ENCODE data around the gene FAM170B. TPM values are rescaled to one million over a fixed set of nuclear protein-coding genes. Genes with fewer than 3 reads are reported as not detected.
A peak's percentile ranks its signal among the peaks of the same experiment; 100 is the strongest.

Gene FAM170B
- total RNA-seq, 1 donor from 2014 or later = not detected

DNA sequence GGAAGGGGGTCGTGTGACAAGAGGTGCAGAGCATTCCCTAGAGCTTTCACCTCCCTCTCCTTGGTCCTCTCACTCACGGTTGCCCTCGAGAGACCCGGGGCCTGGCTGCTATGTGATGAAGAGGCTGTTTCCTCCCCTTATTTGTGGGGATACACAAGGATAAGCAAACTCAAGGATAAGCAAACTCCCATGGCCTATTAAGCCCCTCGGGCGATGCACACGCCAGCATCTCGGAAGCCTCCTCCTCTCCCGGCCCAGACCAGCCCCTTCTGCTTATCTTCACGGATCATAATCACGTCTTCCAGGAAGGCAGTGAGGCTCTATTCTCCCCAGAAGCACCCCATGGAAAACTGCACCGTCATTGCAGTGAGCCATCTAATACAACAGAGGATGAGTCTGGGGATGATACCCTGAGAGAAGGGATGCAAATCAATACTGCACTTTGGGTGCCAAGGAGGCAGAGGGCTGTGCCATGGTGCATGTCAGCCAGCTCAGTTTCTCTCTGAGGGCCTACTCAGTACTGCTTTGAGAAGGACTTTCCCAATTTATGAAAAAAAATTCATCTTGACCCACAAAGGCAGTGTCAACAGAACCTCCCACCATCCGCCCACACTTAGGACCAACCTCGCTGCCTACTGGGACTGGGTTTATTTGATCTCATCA is 32.1 kb upstream of the FAM170B start:
- H3K9me3 Mint-ChIP-seq = no peaks in the 10 kb centered on the region
- no peak overlapping the region for H3K4me3 Mint-ChIP-seq
- peak overlapping the region; percentile 73 for H3K27ac Mint-ChIP-seq
- intact Hi-C loops (cut with micrococcal nuclease) = loop anchor here (1.0 kb wide), 1 partner anchor 11 kb away; no protein-coding TSS in a partner anchor
- H3K4me1 Mint-ChIP-seq (ENCODE audit: low read depth) = peaks cover 33% of the 10 kb centered on the region
- H3K36me3 Mint-ChIP-seq (ENCODE audit: low read depth) = peaks cover 6% of the 10 kb centered on the region
- DNase-seq (ENCODE audit: low spot score) = no peak
- no peaks in the 10 kb centered on the region for H3K27me3 Mint-ChIP-seq (ENCODE audit: insufficient read depth)

DNA sequence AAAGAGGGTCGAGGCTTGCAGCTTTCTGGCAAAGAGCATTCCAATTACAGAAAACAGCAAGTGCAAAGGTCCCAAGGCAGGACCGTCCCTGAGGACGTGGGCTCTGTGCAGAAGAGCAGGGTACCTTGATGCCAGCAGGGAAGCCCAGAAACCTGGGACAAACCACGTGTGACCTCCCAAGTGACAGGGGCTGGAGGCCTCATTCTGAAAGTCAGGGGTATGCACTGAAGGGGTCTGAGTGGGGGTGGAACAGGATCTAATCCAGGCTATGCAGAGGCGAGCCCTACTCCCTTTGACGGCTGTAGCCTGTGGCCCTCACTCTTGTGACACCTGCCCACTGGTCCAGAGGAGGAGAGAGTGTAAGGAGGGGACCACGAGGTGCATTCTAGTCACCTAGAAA is 31.4 kb upstream of the FAM170B start:
- DNase-seq (ENCODE audit: low spot score) = no peak
- no peak overlapping the region for H3K4me3 Mint-ChIP-seq
- intact Hi-C loops (cut with micrococcal nuclease) = no loop called here
- no peaks in the 10 kb centered on the region for H3K27me3 Mint-ChIP-seq (ENCODE audit: insufficient read depth)
- peaks cover 33% of the 10 kb centered on the region for H3K4me1 Mint-ChIP-seq (ENCODE audit: low read depth)
- peaks cover 6% of the 10 kb centered on the region for H3K36me3 Mint-ChIP-seq (ENCODE audit: low read depth)
- H3K27ac Mint-ChIP-seq = no peak overlapping the region
- H3K9me3 Mint-ChIP-seq = no peaks in the 10 kb centered on the region

DNA sequence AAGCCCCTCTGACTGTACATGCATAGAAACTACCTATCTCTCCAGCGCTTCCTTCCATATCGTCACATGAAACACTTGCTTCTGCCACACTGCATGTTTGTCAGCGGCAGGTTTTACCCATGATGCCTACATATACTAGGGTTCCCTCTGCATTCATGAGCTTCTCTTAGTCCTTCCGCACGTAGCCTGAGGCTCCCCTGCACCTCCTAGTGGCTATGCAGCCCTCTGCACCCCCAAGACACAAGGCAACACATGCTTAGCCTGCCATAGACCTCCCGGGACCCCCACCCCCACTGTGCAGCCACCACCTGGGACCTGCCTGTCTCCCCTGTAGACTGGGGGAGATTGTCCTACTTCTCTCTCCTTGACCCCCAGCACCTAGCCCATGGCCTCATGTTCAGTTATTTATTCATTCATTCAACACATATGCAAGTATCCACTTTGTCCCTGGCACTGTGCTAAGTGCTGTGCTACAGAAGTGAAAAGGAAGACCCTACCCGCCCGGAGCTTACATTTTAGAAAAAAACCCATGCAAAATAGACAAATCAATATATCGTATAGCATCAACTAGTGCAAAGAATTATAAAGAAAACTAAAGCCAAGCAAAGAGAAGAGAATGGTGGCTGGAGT is 30.9 kb upstream of the FAM170B start:
- Mint-ChIP-seq H3K4me3 (no peak overlapping the region), H3K4me1 (ENCODE audit: low read depth) (peaks cover 33% of the 10 kb centered on the region), H3K36me3 (ENCODE audit: low read depth) (peaks cover 6% of the 10 kb centered on the region), H3K27me3 (ENCODE audit: insufficient read depth) (no peaks in the 10 kb centered on the region), H3K9me3 (no peaks in the 10 kb centered on the region), H3K27ac (peak overlapping the region; percentile 25)
- peak; percentile 31 for DNase-seq (ENCODE audit: low spot score)
- intact Hi-C loops (cut with micrococcal nuclease) = loop anchor here (1.0 kb wide), 3 partner anchors 19 to 506 kb away; no protein-coding TSS in a partner anchor

DNA sequence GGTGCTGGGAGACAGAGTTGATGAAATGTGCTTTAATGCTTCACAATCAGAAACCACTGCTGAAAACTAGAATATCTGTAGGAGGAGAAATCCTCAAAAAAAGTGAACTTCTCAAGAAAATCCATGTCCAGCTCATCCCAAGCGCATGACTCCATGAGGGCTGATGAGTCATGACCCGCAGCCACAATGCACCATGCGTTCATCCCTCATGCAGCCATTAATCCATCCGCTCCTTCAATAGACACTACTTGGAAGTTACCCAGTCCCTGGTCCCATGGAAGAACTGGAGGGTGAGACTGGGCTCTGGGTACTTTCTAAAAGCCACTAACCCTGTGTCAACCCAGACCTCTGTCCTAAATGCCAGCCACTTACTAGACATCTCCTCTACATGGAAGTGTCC is 29.9 kb upstream of the FAM170B start:
- no peak for DNase-seq (ENCODE audit: low spot score)
- H3K36me3 Mint-ChIP-seq (ENCODE audit: low read depth) = peaks cover 6% of the 10 kb centered on the region
- no peak overlapping the region for H3K27ac Mint-ChIP-seq

DNA sequence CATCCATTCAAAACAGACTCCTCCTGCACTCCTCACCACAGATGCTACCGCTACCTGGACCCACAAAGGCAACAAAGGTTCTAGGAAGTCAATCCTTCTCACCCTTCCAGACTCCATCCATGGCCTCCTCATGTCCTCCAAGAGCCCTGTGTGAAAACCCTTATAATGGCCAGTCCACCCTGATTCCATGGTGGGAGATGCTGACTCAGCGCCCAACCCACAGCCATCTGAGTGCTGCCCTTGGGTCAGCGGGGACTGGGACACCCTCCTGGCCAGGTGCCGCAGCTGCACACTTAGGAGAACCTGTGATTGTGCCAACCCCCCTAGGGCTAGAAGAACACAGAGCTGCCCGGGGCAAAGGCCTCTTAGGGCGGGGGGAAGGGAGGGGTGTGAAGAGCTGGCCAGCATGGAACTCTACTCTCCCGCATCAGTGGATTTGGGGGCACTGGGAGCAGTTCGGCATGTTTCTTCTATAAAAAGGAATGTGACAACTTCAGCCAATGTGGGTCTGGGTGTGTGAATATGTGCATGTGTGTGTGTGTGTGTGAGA is 29.0 kb upstream of the FAM170B start:
- Mint-ChIP-seq H3K4me1 (ENCODE audit: low read depth) (peaks cover 33% of the 10 kb centered on the region), H3K27ac (no peak overlapping the region), H3K9me3 (no peaks in the 10 kb centered on the region), H3K27me3 (ENCODE audit: insufficient read depth) (no peaks in the 10 kb centered on the region), H3K36me3 (ENCODE audit: low read depth) (peaks cover 6% of the 10 kb centered on the region), H3K4me3 (no peak overlapping the region)
- no peak for DNase-seq (ENCODE audit: low spot score)
- intact Hi-C loops (cut with micrococcal nuclease) = no loop called here

More for the DNA sequence above, 29.9 kb upstream of the FAM170B start:
- Mint-ChIP-seq H3K27me3 (ENCODE audit: insufficient read depth) (no peaks in the 10 kb centered on the region), H3K4me3 (no peak overlapping the region), H3K9me3 (no peaks in the 10 kb centered on the region), H3K4me1 (ENCODE audit: low read depth) (peaks cover 33% of the 10 kb centered on the region)
- intact Hi-C loops (cut with micrococcal nuclease) = loop anchor here (1.0 kb wide), 3 partner anchors 20 to 505 kb away; no protein-coding TSS in a partner anchor

DNA sequence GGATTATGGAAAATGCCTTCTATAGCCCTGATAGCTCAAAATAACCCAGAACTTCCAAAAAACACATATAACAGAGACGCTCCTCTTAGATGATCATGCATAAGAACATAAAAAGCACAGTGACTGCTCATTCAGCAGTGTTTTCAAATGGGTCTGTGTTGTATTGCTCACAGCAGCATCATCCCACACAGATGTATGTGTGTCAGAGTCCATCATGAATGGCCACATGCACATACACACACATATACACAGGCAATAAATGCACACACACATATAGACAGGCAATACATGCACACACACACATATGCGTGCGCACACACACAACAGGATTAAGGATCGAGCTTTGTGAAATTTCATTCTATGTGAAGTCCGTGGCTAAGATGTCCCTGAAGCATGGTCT is 28.2 kb upstream of the FAM170B start:
- no peaks in the 10 kb centered on the region for H3K9me3 Mint-ChIP-seq
- peaks cover 9% of the 10 kb centered on the region for H3K36me3 Mint-ChIP-seq (ENCODE audit: low read depth)
- intact Hi-C loops (cut with micrococcal nuclease) = no loop called here
- peaks cover 39% of the 10 kb centered on the region for H3K4me1 Mint-ChIP-seq (ENCODE audit: low read depth)
- peaks cover 6% of the 10 kb centered on the region for H3K27me3 Mint-ChIP-seq (ENCODE audit: insufficient read depth)
- no peak overlapping the region for H3K4me3 Mint-ChIP-seq
- DNase-seq (ENCODE audit: low spot score) = no peak
- no peak overlapping the region for H3K27ac Mint-ChIP-seq

DNA sequence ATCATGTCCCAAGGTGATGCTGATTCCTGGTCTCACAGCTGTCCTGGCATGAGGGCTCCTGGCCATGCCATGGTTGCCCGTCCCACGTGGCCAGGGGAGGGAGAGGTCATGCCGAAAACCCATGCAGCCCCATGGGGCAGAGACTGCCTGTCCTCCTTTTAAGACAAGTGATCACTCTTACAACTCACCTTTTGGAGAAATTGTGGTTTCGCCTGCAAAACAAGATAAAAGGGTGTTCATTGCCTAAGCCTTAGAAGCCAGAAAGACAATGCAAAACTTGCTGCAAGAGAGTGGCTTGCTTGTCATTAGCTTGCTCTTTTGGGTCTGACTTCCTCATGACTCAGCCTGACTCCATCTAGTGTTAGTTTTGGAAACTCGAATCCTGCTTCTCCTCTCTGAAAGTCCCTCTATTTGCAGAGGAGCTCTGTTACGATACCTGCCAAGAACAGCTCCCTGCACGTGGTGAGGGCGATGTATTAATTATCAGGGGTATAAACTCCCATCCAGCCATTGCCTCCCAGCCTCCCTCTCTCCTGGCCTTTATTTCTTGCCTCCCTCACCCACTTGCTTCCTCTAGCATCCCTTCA is 27.7 kb upstream of the FAM170B start:
- Mint-ChIP-seq H3K4me3 (no peak overlapping the region), H3K4me1 (ENCODE audit: low read depth) (peaks cover 39% of the 10 kb centered on the region), H3K27me3 (ENCODE audit: insufficient read depth) (peaks cover 6% of the 10 kb centered on the region), H3K36me3 (ENCODE audit: low read depth) (peaks cover 10% of the 10 kb centered on the region), H3K27ac (no peak overlapping the region), H3K9me3 (no peaks in the 10 kb centered on the region)
- no peak for DNase-seq (ENCODE audit: low spot score)
- intact Hi-C loops (cut with micrococcal nuclease) = no loop called here

DNA sequence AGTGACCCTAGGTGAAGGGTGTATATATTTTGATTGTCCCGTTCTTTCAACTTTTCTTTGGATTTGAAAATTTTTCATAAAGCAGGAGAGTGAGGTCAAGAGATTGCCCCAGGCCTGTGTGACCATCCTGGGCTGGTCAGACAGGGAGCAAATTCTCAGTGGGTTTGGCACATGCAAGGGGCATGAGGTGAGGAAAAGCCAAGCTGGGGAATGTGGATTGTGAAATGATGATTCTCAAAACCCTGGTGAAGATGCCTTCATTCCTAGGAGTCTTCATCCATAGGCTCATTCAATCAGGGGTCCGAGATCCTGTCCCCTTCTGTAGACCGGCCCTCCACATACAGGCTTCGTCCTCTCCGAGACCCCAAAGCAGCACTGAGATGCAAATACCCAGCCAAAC is 27.0 kb upstream of the FAM170B start:
- Mint-ChIP-seq H3K27ac (no peak overlapping the region), H3K4me3 (no peak overlapping the region), H3K36me3 (ENCODE audit: low read depth) (peaks cover 10% of the 10 kb centered on the region), H3K27me3 (ENCODE audit: insufficient read depth) (peaks cover 6% of the 10 kb centered on the region), H3K4me1 (ENCODE audit: low read depth) (peaks cover 34% of the 10 kb centered on the region), H3K9me3 (no peaks in the 10 kb centered on the region)
- no peak for DNase-seq (ENCODE audit: low spot score)
- intact Hi-C loops (cut with micrococcal nuclease) = no loop called here

DNA sequence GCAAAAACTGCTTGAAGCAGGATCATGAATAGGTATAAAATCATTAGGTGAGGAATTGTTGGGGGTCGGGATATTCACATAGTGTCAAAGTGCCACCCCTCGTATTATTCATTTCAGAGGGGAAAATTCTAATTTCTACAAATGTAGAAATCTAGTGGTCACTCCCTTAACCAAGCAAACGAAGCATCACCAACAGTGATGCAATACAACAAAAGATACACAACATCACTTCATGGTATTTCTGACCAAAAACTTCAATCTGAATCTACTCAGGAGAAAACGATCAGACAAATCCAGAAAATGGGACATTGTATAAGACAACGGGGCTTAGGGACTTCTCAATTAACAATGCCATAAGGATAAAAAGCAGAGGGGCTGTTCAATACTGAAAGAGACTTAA is 26.3 kb upstream of the FAM170B start:
- Mint-ChIP-seq H3K36me3 (ENCODE audit: low read depth) (peaks cover 10% of the 10 kb centered on the region), H3K27ac (no peak overlapping the region)
- intact Hi-C loops (cut with micrococcal nuclease) = no loop called here

DNA sequence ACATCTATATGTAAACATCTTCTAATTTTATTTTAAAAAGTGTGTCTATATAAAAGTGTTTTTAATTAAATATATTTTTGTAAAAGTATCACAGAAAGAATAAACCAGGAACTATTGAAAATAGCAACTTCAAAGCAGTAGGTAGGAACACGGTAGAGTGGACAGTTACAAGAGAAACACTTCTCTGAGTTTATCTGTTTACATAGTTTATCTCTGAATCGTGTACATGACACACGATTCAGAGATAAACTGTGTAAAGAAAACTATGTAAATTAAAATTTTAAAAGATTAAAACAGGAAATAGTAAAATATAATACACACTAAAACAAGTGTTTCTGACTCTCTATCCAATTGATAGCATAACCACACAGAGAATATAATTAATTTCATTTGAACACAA is 25.1 kb upstream of the FAM170B start:
- no peak for DNase-seq (ENCODE audit: low spot score)
- Mint-ChIP-seq H3K4me3 (no peak overlapping the region), H3K36me3 (ENCODE audit: low read depth) (peaks cover 5% of the 10 kb centered on the region), H3K27me3 (ENCODE audit: insufficient read depth) (peaks cover 9% of the 10 kb centered on the region), H3K27ac (no peak overlapping the region), H3K9me3 (no peaks in the 10 kb centered on the region), H3K4me1 (ENCODE audit: low read depth) (peaks cover 22% of the 10 kb centered on the region)
- intact Hi-C loops (cut with micrococcal nuclease) = no loop called here

More for the DNA sequence above, 26.3 kb upstream of the FAM170B start:
- Mint-ChIP-seq H3K4me1 (ENCODE audit: low read depth) (peaks cover 32% of the 10 kb centered on the region), H3K4me3 (no peak overlapping the region), H3K27me3 (ENCODE audit: insufficient read depth) (peaks cover 6% of the 10 kb centered on the region), H3K9me3 (no peaks in the 10 kb centered on the region)
- no peak for DNase-seq (ENCODE audit: low spot score)

DNA sequence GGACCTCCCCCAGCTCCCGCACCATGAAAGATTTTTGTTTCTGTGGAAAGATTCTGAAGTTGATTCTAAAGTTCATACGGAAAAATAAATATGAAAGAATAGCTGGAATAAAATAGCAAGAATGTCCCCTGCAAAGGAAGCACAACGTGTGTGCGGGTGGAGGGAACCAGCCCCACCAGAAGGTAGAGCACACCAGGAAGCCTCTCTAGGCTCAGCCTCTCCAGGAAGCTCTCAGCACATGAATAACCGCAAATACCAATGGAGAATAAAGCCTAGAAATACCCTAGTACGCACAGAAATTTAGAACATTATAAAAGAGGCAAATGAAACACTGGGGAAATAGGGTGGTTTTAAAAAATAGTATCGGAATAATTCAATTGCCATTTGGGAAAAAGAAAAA is 24.6 kb upstream of the FAM170B start:
- intact Hi-C loops (cut with micrococcal nuclease) = no loop called here
- Mint-ChIP-seq H3K27ac (no peak overlapping the region), H3K9me3 (no peaks in the 10 kb centered on the region), H3K36me3 (ENCODE audit: low read depth) (peaks cover 5% of the 10 kb centered on the region), H3K27me3 (ENCODE audit: insufficient read depth) (peaks cover 9% of the 10 kb centered on the region), H3K4me1 (ENCODE audit: low read depth) (peaks cover 22% of the 10 kb centered on the region), H3K4me3 (no peak overlapping the region)
- no peak for DNase-seq (ENCODE audit: low spot score)

DNA sequence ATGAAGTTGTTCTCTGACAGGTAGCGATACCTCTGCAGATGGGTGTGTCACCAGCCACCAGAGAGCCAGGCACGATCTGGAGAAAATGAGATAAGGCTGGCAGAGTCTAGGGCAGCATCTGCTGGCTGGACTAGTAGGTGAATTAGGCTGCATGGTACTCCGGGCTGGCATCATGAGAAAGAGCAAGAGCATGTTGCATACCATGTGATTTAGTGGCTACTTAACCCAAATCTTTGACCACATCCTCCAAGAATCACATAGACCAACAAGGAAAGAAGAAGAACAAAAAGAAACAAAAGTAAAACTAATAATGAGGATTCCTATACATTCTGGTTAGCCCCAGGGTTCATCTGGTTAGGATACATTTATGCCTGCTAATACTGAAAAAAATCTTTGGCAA is 23.4 kb upstream of the FAM170B start:
- peaks cover 22% of the 10 kb centered on the region for H3K4me1 Mint-ChIP-seq (ENCODE audit: low read depth)
- H3K4me3 Mint-ChIP-seq = no peak overlapping the region
- peaks cover 5% of the 10 kb centered on the region for H3K36me3 Mint-ChIP-seq (ENCODE audit: low read depth)
- peaks cover 9% of the 10 kb centered on the region for H3K27me3 Mint-ChIP-seq (ENCODE audit: insufficient read depth)
- H3K9me3 Mint-ChIP-seq = no peaks in the 10 kb centered on the region
- no peak for DNase-seq (ENCODE audit: low spot score)
- H3K27ac Mint-ChIP-seq = no peak overlapping the region
- intact Hi-C loops (cut with micrococcal nuclease) = no loop called here

DNA sequence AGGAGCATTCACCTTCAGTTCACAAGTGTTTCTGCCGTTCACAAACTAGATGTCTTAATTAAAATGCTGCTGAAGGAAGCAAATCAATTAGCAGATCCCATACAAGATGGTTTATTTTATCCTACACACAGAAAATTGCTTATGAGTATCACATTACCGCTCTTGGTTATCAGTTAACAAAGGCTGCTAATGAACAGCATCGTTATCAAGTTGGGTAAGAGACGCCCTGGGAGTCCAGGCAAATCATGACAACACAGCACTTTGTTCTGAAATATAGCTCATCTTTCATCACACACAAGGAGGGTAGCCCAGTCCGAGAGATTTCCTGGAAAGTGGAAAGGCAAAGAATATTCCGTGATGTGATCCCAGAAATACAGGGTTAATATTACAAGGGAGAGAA is 20.8 kb upstream of the FAM170B start:
- intact Hi-C loops (cut with micrococcal nuclease) = no loop called here
- no peak for DNase-seq (ENCODE audit: low spot score)
- H3K27me3 Mint-ChIP-seq (ENCODE audit: insufficient read depth) = peaks cover 9% of the 10 kb centered on the region
- H3K27ac Mint-ChIP-seq = no peak overlapping the region
- no peaks in the 10 kb centered on the region for H3K9me3 Mint-ChIP-seq
- peaks cover 15% of the 10 kb centered on the region for H3K4me1 Mint-ChIP-seq (ENCODE audit: low read depth)
- H3K36me3 Mint-ChIP-seq (ENCODE audit: low read depth) = peaks cover 5% of the 10 kb centered on the region
- no peak overlapping the region for H3K4me3 Mint-ChIP-seq
